Measurements from ENCODE around the gene KCNAB1. TPM values are rescaled to one million over a fixed set of nuclear protein-coding genes. Genes with fewer than 3 reads are reported as not detected.

Gene KCNAB1
- total RNA-seq, 1 donor from 2014 or later = 0.21 TPM

DNA sequence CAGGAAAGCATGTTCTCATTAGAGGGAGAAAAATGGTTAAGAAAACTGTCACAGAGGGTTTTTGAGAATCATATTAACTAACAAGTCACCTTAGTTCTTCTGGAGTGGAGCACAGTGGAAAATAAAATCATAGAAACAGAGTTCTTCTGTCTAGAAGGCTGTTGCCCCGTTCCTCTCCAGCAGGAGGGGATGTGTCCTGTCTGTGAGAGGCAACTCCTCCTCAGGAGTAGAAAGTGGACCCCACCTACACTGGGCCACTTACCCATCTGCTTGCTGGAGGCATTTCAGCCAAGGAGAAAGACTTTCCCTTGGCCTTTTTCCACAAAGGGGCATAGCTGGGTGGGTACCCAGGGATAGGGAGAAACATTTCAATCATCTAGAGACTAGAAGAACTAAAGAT is 327.9 kb downstream of the KCNAB1 start:
- TF ChIP-seq, protein P1, sequence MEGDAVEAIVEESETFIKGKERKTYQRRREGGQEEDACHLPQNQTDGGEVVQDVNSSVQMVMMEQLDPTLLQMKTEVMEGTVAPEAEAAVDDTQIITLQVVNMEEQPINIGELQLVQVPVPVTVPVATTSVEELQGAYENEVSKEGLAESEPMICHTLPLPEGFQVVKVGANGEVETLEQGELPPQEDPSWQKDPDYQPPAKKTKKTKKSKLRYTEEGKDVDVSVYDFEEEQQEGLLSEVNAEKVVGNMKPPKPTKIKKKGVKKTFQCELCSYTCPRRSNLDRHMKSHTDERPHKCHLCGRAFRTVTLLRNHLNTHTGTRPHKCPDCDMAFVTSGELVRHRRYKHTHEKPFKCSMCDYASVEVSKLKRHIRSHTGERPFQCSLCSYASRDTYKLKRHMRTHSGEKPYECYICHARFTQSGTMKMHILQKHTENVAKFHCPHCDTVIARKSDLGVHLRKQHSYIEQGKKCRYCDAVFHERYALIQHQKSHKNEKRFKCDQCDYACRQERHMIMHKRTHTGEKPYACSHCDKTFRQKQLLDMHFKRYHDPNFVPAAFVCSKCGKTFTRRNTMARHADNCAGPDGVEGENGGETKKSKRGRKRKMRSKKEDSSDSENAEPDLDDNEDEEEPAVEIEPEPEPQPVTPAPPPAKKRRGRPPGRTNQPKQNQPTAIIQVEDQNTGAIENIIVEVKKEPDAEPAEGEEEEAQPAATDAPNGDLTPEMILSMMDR (IDR thresholded peaks at IDR 0.05) = peak; percentile 63
- Mint-ChIP-seq H3K4me1 (ENCODE audit: unreplicated experiment) (no peaks in the 10 kb centered on the region), H3K9me3 (ENCODE audit: unreplicated experiment) (no peaks in the 10 kb centered on the region), H3K36me3 (ENCODE audit: unreplicated experiment) (no peaks in the 10 kb centered on the region), H3K27ac (ENCODE audit: unreplicated experiment) (no peak overlapping the region), H3K27me3 (ENCODE audit: unreplicated experiment) (peaks cover 14% of the 10 kb centered on the region), H3K4me3 (ENCODE audit: unreplicated experiment) (no peak overlapping the region)
- DNase-seq (ENCODE audit: extremely low spot score, unreplicated experiment) = no peak

DNA sequence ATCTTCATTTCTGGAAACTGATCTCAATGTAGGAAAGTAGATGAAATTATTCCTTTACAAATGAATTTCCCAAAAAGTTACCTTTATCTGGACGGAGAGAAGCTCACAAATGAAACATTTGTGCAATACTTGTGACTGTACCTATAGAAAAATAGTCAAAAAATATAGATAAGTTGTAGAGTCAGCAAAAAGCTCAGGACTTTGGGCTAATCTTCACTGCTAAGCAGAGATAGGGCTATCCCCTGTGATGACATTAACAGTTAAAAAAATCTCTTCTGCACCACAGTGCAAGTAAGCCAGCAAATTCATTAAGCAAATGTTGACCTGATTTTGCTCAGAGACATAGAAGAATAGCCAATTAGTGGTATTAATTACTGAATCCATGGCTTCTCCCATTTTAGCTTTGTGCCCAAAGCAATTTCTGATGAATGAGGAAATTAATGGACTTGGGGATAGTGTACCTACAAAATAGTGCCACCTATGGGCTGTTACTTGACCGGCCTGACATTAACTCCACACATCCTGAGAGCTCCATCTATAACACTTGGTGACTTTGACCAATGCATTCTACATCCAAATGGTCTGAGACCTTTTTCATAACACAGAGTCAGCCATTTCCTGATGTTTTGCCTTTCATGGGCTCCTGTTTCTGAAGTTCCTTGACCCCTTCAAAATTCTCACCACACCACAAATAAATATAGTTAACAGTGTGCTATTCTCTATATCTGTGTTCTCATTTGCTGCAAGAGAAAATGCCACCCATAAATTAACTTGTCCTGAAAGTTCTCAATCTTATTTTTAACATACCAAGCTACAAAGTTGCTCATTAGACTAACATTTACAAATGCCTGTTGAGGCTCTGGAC is 329.6 kb downstream of the KCNAB1 start:
- TF ChIP-seq, protein P1 (IDR thresholded peaks at IDR 0.05) = peak; percentile 49
- Mint-ChIP-seq H3K27ac (ENCODE audit: unreplicated experiment) (no peak overlapping the region), H3K36me3 (ENCODE audit: unreplicated experiment) (no peaks in the 10 kb centered on the region), H3K4me1 (ENCODE audit: unreplicated experiment) (no peaks in the 10 kb centered on the region), H3K9me3 (ENCODE audit: unreplicated experiment) (no peaks in the 10 kb centered on the region), H3K27me3 (ENCODE audit: unreplicated experiment) (peaks cover 14% of the 10 kb centered on the region), H3K4me3 (ENCODE audit: unreplicated experiment) (no peak overlapping the region)
- DNase-seq (ENCODE audit: extremely low spot score, unreplicated experiment) = no peak

DNA sequence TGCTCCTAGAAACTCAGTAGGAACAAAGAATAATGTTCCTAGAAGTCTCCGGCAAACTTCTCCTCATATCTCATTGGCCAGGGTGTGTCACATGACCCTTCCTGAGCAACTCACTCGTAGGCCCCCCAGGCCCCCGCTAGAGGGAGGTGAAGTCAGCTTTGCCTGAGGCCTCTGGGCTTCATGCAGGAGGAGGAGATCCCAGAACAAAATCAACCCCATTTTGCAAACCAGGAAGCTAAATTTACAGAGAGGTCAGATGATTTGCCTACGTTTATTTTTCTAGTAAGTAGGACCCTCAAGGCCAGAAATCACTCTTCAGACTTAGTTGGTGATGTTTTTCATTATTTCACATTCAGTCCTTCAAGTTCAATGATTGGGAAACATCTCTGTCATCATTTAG is 335.5 kb downstream of the KCNAB1 start:
- H3K9me3 Mint-ChIP-seq (ENCODE audit: unreplicated experiment) = no peaks in the 10 kb centered on the region
- no peak overlapping the region for H3K27ac Mint-ChIP-seq (ENCODE audit: unreplicated experiment)
- H3K4me3 Mint-ChIP-seq (ENCODE audit: unreplicated experiment) = no peak overlapping the region
- H3K27me3 Mint-ChIP-seq (ENCODE audit: unreplicated experiment) = peaks cover 2% of the 10 kb centered on the region
- peaks cover 6% of the 10 kb centered on the region for H3K4me1 Mint-ChIP-seq (ENCODE audit: unreplicated experiment)
- DNase-seq (ENCODE audit: extremely low spot score, unreplicated experiment) = no peak
- TF ChIP-seq, protein P1 (IDR thresholded peaks at IDR 0.05) = no peak
- no peaks in the 10 kb centered on the region for H3K36me3 Mint-ChIP-seq (ENCODE audit: unreplicated experiment)

DNA sequence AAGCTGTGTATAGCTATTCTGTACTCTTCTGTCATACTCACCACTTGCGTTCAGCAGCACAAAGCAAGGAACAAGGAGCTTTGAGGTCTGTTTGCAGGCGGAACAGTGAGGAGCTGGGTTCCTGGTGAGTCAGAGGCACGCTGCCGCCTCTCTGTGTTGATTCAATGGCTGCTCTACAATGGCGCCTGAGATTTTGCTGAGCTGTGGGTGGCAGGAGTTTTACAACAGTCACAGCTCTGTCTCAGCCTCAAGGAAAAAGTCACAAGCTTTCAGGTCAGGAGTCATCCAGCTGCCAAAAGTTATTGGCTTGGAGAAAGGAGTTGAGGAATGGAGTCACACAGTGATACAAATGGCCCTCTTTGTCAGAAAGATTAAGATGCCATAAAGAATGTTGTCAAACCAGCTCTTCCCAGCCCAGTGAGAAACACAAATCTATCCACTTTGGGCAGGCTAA is 336.4 kb downstream of the KCNAB1 start:
- Mint-ChIP-seq H3K36me3 (ENCODE audit: unreplicated experiment) (no peaks in the 10 kb centered on the region), H3K4me3 (ENCODE audit: unreplicated experiment) (no peak overlapping the region)

DNA sequence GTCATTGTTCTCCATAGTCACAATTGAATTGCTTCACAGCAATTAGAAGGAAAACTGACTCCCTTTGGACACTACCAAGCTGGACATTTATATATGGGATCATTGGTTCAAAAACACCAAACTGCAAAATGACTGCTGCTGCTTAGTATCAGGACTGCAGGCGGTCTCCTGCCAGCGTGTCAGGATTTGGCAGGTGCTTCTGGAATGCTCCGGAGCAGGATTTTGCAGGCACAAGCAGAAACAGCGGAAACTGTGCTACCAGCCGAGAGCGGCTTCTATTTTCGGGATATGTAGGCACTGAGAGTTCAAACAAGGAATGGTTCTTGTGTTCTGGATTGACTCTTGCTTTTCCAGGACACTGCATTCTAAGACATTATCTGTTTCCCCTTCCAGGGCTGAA is 339.1 kb downstream of the KCNAB1 start:
- TF ChIP-seq, protein P1 (IDR thresholded peaks at IDR 0.05) = no peak
- Mint-ChIP-seq H3K27me3 (ENCODE audit: unreplicated experiment) (peaks cover 2% of the 10 kb centered on the region), H3K27ac (ENCODE audit: unreplicated experiment) (no peak overlapping the region), H3K4me1 (ENCODE audit: unreplicated experiment) (peaks cover 7% of the 10 kb centered on the region), H3K9me3 (ENCODE audit: unreplicated experiment) (no peaks in the 10 kb centered on the region), H3K36me3 (ENCODE audit: unreplicated experiment) (no peaks in the 10 kb centered on the region), H3K4me3 (ENCODE audit: unreplicated experiment) (no peak overlapping the region)
- DNase-seq (ENCODE audit: extremely low spot score, unreplicated experiment) = no peak

More for the DNA sequence above, 336.4 kb downstream of the KCNAB1 start:
- Mint-ChIP-seq H3K9me3 (ENCODE audit: unreplicated experiment) (no peaks in the 10 kb centered on the region), H3K27ac (ENCODE audit: unreplicated experiment) (no peak overlapping the region), H3K4me1 (ENCODE audit: unreplicated experiment) (peaks cover 6% of the 10 kb centered on the region), H3K27me3 (ENCODE audit: unreplicated experiment) (peaks cover 2% of the 10 kb centered on the region)
- TF ChIP-seq, protein P1 (IDR thresholded peaks at IDR 0.05) = no peak
- DNase-seq (ENCODE audit: extremely low spot score, unreplicated experiment) = no peak

Data from osteocyte (in vitro differentiated cells).